ENCODE data around the gene SPOPL. TPM values are rescaled to one million over a fixed set of nuclear protein-coding genes. Genes with fewer than 3 reads are reported as not detected.

SPOPL gene
- total RNA-seq, 2 donors from 2014 or later, result 9.9 to 20.5 TPM

GRCh38 chr2:138564586-138565229, 63.1 kb downstream of the SPOPL start:
- intact Hi-C loops (cut with DNase I), result no loop called here
- Histone ChIP-seq H3K36me3 (replicated peaks in 1 of 2; ENCODE audit: insufficient read depth in 1 of 2, low read depth in 2 of 2) (peaks cover 6 to 8% of the 10 kb centered on the region in 2 donors), H3K4me1 (no peaks in the 10 kb centered on the region), H3K9me3 (no peaks in the 10 kb centered on the region), H3K27ac (no peak overlapping the region), H3K4me3 (no peak overlapping the region), H3K27me3 (no peaks in the 10 kb centered on the region)
- WGBS, 2 donors, result 75 to 84% methylated on average over 5 of the region's 5 CpGs
- TF ChIP-seq POLR2A (IDR thresholded peaks at IDR 0.05), result no peak
- TF ChIP-seq, protein P1, sequence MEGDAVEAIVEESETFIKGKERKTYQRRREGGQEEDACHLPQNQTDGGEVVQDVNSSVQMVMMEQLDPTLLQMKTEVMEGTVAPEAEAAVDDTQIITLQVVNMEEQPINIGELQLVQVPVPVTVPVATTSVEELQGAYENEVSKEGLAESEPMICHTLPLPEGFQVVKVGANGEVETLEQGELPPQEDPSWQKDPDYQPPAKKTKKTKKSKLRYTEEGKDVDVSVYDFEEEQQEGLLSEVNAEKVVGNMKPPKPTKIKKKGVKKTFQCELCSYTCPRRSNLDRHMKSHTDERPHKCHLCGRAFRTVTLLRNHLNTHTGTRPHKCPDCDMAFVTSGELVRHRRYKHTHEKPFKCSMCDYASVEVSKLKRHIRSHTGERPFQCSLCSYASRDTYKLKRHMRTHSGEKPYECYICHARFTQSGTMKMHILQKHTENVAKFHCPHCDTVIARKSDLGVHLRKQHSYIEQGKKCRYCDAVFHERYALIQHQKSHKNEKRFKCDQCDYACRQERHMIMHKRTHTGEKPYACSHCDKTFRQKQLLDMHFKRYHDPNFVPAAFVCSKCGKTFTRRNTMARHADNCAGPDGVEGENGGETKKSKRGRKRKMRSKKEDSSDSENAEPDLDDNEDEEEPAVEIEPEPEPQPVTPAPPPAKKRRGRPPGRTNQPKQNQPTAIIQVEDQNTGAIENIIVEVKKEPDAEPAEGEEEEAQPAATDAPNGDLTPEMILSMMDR (IDR thresholded peaks at IDR 0.05), result no peak
- no peak for ATAC-seq
- DNase-seq, result no peak

DNA sequence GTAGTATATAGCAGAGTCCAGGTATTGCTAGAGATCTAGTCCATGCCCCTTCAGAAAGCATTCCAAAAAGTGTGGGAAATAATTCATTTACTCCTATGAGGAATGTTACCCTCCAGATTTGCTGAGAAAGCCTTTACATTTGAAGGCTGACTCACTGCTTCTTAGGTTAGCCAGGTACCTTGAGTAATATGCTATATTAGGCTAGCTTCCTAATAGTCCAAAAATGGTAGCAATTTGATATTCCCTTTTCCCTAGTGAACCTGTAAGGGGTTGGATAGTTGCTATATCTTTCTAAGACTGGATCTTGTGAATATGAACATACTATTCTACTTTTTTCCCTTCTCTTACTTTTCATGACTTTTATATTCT, 63.6 kb downstream of the SPOPL start:
- H3K9me3 ChIP-seq, result no peaks in the 10 kb centered on the region
- H3K27me3 ChIP-seq, result no peaks in the 10 kb centered on the region
- no peak overlapping the region for H3K4me3 ChIP-seq
- TF ChIP-seq, protein P1 (IDR thresholded peaks at IDR 0.05), result no peak
- TF ChIP-seq POLR2A (IDR thresholded peaks at IDR 0.05), result no peak
- intact Hi-C loops (cut with DNase I), result no loop called here
- H3K4me1 ChIP-seq, result no peaks in the 10 kb centered on the region
- no peak for ATAC-seq
- H3K27ac ChIP-seq, result no peak overlapping the region
- no peak for DNase-seq
- H3K36me3 ChIP-seq (replicated peaks in 1 of 2; ENCODE audit: insufficient read depth in 1 of 2, low read depth in 2 of 2), result peaks cover 6 to 8% of the 10 kb centered on the region in 2 donors

DNA sequence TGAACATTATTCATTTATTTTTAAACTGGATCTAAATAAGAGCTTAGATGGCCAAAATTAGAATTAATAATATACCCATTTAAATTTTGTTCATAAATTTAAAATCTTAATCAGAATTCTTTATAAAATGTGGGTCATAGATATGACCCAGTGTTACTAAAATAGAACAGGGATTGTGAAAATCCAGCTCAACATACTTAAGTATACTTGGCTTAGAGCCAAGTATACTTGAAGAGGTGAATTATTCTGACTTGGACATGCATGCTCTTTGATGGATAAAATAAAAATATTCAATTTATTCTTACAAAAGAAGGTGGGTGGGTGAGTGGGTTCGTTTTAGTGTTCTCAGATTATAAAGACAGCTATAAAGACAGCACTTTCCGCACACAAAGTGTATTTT, 70.7 kb downstream of the SPOPL start:
- H3K4me3 ChIP-seq, result no peak overlapping the region
- intact Hi-C loops (cut with DNase I), result no loop called here
- WGBS, 2 donors, result 94 to 99% methylated on average over 2 of the region's 2 CpGs
- H3K36me3 ChIP-seq (replicated peaks in 1 of 2; ENCODE audit: insufficient read depth in 1 of 2, low read depth in 2 of 2), result peaks cover 0 to 3% of the 10 kb centered on the region in 2 donors
- TF ChIP-seq, protein P1 (IDR thresholded peaks at IDR 0.05), result no peak
- TF ChIP-seq POLR2A (IDR thresholded peaks at IDR 0.05), result no peak
- no peak for DNase-seq
- H3K4me1 ChIP-seq, result no peaks in the 10 kb centered on the region
- H3K27me3 ChIP-seq, result no peaks in the 10 kb centered on the region
- no peak for ATAC-seq
- no peaks in the 10 kb centered on the region for H3K9me3 ChIP-seq
- no peak overlapping the region for H3K27ac ChIP-seq

- no peak for DNase-seq
- no peak overlapping the region for H3K27ac ChIP-seq
- peaks cover 0 to 3% of the 10 kb centered on the region in 2 donors for H3K36me3 ChIP-seq (replicated peaks in 1 of 2; ENCODE audit: insufficient read depth in 1 of 2, low read depth in 2 of 2)
- WGBS, 2 donors, result 93 to 94% methylated on average over 2 of the region's 2 CpGs
- H3K4me3 ChIP-seq, result no peak overlapping the region
- ATAC-seq, result no peak
- H3K4me1 ChIP-seq, result no peaks in the 10 kb centered on the region
- H3K27me3 ChIP-seq, result no peaks in the 10 kb centered on the region
- intact Hi-C loops (cut with DNase I), result no loop called here
- H3K9me3 ChIP-seq, result no peaks in the 10 kb centered on the region
- no peak for TF ChIP-seq POLR2A (IDR thresholded peaks at IDR 0.05)
- TF ChIP-seq, protein P1 (IDR thresholded peaks at IDR 0.05), result no peak
Measured at GRCh38 chr2:138577066-138577465, 75.5 kb downstream of the SPOPL start.

GRCh38 chr2:138579556-138579955, 78.0 kb downstream of the SPOPL start:
- no peaks in the 10 kb centered on the region for H3K36me3 ChIP-seq (replicated peaks in 1 of 2; ENCODE audit: insufficient read depth in 1 of 2, low read depth in 2 of 2)
- DNase-seq (no peak), ATAC-seq (no peak)
- H3K27me3 ChIP-seq, result no peaks in the 10 kb centered on the region
- no peak overlapping the region for H3K4me3 ChIP-seq
- TF ChIP-seq, protein P1 (IDR thresholded peaks at IDR 0.05), result no peak
- no peak for TF ChIP-seq POLR2A (IDR thresholded peaks at IDR 0.05)
- H3K9me3 ChIP-seq, result no peaks in the 10 kb centered on the region
- no peaks in the 10 kb centered on the region for H3K4me1 ChIP-seq
- no peak overlapping the region for H3K27ac ChIP-seq
- intact Hi-C loops (cut with DNase I), result no loop called here
- WGBS, 2 donors, result 94 to 100% methylated on average over 3 of the region's 3 CpGs
